Thyroid gland (tissue), 4 donors: ENCODE measurements around the gene IL34.

Experiments used
- POLR2A ChIP-seq, 2 donors: fragments of 450-650 bp; IDR thresholded peaks; one replicate each; pipeline ENCODE4 v1.6.1; 2017; ENCODE audit warnings: antibody characterized with exemption in 2 of 2, mild to moderate bottlenecking in 2 of 2, moderate library complexity in 1 of 2
- TF ChIP-seq, protein P1 (sequence below), 6 experiments: fragments of 200-600 bp in 3 of 6; fragments of 450-650 bp in 3 of 6; sonication (generic) in 3 of 6; IDR thresholded peaks; one replicate each; pipeline ENCODE4 v1.5.1; 2016 to 2019; ENCODE audit warnings: antibody characterized with exemption in 6 of 6, mild to moderate bottlenecking in 2 of 6, inconsistent platforms in 1 of 6, moderate library complexity in 1 of 6

DNA sequence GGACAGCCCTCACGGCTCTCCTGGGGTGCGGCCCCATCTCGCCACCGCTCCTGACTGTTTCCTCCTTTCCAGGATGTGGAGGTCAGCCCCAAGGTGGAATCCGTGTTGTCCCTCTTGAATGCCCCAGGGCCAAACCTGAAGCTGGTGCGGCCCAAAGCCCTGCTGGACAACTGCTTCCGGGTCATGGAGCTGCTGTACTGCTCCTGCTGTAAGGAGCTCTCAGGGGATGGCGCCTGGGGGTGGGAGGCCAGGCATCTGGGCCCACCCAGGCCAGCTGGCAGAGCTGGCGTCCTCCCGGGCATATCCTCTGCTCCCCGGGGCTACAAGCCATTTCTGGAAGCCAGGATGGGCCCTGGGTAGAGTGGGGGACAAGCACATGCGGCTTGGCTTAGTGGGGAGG is 13.2 kb downstream of the IL34 start:
- TF ChIP-seq, protein P1, sequence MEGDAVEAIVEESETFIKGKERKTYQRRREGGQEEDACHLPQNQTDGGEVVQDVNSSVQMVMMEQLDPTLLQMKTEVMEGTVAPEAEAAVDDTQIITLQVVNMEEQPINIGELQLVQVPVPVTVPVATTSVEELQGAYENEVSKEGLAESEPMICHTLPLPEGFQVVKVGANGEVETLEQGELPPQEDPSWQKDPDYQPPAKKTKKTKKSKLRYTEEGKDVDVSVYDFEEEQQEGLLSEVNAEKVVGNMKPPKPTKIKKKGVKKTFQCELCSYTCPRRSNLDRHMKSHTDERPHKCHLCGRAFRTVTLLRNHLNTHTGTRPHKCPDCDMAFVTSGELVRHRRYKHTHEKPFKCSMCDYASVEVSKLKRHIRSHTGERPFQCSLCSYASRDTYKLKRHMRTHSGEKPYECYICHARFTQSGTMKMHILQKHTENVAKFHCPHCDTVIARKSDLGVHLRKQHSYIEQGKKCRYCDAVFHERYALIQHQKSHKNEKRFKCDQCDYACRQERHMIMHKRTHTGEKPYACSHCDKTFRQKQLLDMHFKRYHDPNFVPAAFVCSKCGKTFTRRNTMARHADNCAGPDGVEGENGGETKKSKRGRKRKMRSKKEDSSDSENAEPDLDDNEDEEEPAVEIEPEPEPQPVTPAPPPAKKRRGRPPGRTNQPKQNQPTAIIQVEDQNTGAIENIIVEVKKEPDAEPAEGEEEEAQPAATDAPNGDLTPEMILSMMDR (IDR thresholded peaks at IDR 0.05): no peak
- no peak for TF ChIP-seq POLR2A (IDR thresholded peaks at IDR 0.05)
